CD4-positive, alpha-beta T cell treated with Interferon gamma for 1 hour (primary cell): ENCODE measurements around the gene NOL3.

Source experiments
- DNase-seq: peaks from one replicate; pipeline ENCODE4 v3.0.0-alpha.2; 2020

The NOL3 gene

GRCh38 chr16:67190448-67191399 lies 20.4 kb downstream of the NOL3 start:
- no peak for DNase-seq

- no peak for DNase-seq
These were observed 21.2 kb downstream of the NOL3 start for GRCh38 chr16:67191411-67191994.

DNA sequence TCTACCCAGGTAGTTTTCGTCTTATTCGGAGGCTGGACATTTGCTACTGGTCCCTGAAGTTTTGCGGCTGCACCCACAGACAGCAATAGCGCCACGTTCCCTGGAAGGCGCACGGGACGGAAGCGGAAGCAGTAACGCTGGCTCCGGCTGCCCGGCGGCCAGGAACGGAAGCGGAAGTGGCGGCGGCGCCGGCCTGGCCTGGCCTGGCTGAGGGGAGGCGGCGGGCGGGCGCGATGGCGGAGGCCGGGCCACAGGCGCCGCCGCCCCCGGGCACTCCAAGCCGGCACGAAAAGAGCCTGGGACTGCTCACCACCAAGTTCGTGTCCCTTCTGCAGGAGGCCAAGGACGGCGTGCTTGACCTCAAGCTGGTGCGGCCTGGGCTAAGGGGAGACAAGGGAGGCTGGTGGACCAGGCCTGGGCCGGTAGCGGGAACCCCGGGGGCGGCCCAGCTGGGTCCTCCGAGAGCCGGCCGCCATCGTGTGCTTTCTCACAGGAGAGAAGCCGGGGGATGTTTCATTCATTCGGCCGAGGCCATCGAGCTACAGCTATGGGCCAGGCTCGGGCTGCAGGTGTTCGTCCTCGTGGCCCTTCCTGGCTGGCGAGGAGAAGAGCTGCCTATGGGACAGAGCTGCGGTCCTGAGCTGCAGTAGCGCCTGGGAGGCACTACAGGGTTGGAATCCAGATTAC lies 21.8 kb downstream of the NOL3 start, which contains the start of gene E2F4:
E2F4 (plus strand) TSS at position 161 of the 687 bp plus-strand sequence; CDS start at position 234, 73 bp downstream.
- peak; percentile 84 for DNase-seq

DNA sequence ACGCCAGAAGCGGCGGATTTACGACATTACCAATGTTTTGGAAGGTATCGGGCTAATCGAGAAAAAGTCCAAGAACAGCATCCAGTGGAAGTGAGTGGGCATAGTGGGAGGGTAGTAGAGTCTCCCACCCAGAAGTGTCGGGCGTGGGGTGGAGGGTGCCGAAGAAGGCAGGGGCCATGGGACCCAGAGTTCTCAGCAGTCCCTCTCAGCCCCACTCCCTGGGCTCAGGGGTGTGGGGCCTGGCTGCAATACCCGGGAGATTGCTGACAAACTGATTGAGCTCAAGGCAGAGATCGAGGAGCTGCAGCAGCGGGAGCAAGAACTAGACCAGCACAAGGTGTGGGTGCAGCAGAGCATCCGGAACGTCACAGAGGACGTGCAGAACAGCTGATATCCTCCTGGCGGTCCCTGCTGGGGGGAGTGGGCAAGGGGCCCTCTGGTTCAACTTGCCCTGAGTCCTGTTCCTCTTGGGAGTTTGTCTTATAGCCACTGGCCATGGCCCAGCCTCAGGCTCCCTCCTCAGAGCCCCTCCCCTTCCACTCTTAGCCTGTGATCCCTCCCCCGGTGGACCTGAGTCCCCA lies 22.5 kb downstream of the NOL3 start:
- no peak for DNase-seq

GRCh38 chr16:67193536-67193935 lies 23.2 kb downstream of the NOL3 start:
- no peak for DNase-seq

DNA sequence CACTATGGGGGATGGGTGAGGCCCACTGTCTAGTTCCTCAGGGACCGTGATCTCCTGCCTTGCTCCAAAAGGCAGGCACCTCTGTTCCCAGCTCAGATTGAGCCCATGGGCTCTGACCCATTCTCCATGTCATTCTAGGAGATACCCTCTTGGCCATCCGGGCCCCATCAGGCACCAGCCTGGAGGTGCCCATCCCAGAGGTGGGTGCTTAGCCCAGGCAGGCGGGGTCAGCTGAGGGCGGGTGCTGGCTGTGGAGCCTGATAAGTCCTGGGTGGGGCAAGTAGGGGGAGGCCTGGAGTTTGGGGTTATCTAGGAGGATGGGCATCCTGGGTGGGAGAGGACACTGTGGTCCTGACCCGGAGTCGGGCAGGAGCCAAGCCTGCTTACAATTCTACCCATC lies 23.9 kb downstream of the NOL3 start:
- DNase-seq, result no peak

DNA sequence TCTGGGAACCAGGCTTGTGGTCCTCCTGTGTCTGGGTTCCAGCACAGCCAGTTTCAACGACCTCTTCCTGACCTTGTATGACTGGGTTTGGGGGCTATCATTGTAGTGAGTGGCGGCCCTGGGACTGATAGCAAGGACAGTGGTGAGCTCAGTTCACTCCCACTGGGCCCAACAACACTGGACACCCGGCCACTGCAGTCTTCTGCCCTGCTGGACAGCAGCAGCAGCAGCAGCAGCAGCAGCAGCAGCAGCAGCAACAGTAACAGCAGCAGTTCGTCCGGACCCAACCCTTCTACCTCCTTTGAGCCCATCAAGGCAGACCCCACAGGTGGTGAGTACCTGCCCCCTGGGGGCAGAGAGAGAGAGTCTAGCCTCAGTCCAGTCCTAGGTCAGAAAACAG lies 25.3 kb downstream of the NOL3 start:
- no peak for DNase-seq

- no peak for DNase-seq
These were observed 26.5 kb downstream of the NOL3 start for GRCh38 chr16:67196881-67197280.

- DNase-seq, result no peak
These were observed 27.4 kb downstream of the NOL3 start for GRCh38 chr16:67197704-67198103.

GRCh38 chr16:67198238-67198734 lies 27.9 kb downstream of the NOL3 start:
- DNase-seq, result no peak

DNA sequence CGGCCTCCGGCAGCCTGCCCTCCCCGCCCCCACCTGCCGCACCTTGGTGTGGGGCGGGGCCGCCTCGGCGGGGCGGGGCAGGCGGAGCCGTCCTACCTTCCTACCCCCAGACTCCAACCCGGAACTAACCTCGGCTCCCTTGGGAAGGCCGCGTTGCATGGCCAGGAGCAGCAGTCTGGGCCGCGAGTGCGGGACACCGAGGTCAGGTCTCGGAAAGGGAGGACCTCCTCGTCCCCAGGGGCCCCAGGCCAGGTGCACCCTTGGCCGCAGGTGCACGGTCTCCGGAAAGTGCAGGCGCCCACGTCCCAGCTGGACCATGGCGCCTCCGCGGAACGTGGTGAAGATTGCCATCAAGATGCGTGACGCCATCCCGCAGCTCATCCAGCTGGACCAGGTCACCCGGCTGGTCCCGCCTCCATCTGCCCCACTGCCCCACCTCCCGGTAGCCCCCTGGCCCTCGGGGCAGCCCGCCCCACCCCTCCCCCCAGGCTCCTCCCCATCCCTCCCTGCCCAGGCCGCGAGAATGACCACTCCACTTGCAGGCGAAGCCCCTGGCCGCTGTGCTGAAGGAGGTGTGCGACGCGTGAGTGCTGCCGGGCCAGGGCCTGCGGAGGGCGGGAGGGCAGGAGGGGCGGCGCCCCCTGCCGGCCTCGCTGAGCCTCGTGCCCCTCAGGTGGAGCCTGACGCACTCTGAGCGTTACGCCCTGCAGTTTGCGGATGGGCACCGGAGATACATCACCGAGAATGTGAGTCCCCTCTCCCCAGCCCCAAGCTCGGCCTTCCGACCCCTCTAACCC lies 28.9 kb downstream of the NOL3 start, which contains the start of gene ELMO3:
ELMO3 (plus strand) TSS at position 121 of the 797 bp plus-strand sequence; CDS start at position 317, 196 bp downstream.
- DNase-seq, result no peak

GRCh38 chr16:67199808-67200198 lies 29.5 kb downstream of the NOL3 start:
- DNase-seq, result no peak

- no peak for DNase-seq
These were observed 30.2 kb downstream of the NOL3 start for GRCh38 chr16:67200491-67200890.

GRCh38 chr16:67201411-67202345 lies 31.3 kb downstream of the NOL3 start:
- DNase-seq, result no peak

DNA sequence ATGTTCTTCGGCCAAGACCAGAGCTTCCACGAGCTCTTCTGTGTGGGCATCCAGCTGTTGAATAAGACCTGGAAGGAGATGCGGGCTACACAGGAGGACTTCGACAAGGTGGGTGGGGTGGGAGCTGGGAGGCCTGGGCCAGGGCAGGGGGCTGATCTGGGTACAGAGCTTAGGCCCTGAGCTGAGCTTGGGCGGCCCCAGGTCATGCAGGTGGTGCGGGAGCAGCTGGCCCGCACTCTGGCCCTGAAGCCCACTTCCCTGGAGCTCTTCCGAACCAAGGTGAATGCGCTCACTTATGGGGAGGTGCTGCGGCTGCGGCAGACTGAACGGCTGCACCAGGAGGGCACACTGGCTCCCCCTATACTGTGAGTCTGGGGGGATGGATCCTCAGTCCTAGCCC lies 32.1 kb downstream of the NOL3 start:
- DNase-seq, result no peak

GRCh38 chr16:67202956-67203493 lies 32.7 kb downstream of the NOL3 start:
- no peak for DNase-seq

- no peak for DNase-seq
These were observed 33.7 kb downstream of the NOL3 start for GRCh38 chr16:67204076-67204475.

DNA sequence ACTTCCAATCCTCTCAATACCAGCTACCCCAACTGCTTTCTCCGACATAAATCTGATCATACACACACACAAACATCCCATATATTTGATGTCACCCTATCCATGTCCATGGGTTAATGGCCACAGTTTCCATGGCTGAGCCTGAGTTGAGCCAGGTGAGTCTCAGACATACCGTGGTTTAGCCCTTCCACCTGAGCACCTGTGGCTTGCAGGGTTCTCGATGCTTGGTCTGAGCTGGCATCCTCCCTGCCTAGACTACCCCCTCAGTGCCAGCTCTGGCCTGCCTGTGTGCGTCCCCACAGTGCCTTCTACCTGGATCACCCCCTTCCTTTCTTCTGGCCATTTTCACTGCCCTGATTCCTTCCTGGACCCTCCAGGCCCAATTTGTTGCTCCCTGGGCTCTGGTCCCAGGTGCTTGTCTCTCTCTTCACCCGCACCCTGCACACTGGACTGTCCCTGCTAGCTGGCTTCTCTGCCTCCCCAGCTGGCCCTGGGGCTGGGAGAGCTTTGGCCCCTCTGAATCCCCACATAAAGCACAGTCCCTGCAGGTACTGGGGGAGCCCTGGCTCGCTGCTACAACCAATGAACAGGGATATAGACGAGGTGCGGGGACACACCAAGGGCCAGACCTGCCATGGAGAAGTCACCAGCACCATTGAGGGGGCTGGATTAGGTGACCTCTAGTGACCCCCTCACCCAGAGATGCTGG lies 35.9 kb downstream of the NOL3 start:
- DNase-seq, result no peak

DNA sequence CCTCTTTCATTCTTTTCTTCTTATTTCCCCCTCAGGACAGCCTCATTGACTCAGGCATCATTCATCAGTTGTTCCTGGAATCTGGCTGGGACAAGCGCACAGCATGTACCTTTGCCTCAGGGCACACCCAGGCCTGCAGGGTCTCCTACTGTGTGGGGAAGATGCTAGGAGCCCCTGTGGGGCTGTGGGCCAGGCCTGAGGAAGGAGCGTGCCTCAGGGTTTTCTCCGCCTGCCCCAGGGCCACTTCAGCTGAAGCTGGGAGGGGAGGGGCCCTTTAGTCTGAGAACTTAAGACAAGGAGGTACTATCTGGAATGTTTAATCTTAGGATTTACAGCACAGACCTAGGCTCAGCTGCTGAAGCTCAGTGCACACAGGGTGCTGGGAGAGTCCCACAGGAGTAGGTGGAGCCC lies 36.5 kb downstream of the NOL3 start:
- no peak for DNase-seq
